ENCODE data around the gene ADGRA1. TPM values are rescaled to one million over a fixed set of nuclear protein-coding genes. Genes with fewer than 3 reads are reported as not detected.

Gene ADGRA1
- total RNA-seq, 3 donors from 2014 or later (not counting 1 experiment from before 2014, with no cell fraction given) = not detected

- intact Hi-C loops (cut with micrococcal nuclease) = no loop called here
- H3K4me1 Mint-ChIP-seq = peaks cover 0 to 6% of the 10 kb centered on the region in 2 donors
- 6% methylated on average over 87 of the region's 87 CpGs for WGBS (ENCODE audit: insufficient coverage)
- ATAC-seq = no peak
- H3K27me3 Mint-ChIP-seq (ENCODE audit: low read depth in 2 of 2) = peaks cover 0 to 10% of the 10 kb centered on the region in 2 donors
- H3K9me3 Mint-ChIP-seq = no peaks in the 10 kb centered on the region
- H3K4me3 Mint-ChIP-seq = no peak overlapping the region
- Histone ChIP-seq H3K27me3 (ENCODE audit: control insufficient read depth, insufficient read depth, low read length) (peaks cover 16% of the 10 kb centered on the region), H3K9me3 (ENCODE audit: control insufficient read depth, insufficient read depth, low read length) (no peaks in the 10 kb centered on the region), H3K27ac (ENCODE audit: low read length) (no peak overlapping the region), H3K36me3 (ENCODE audit: control insufficient read depth, insufficient read depth, low read length) (no peaks in the 10 kb centered on the region), H3K4me1 (ENCODE audit: control insufficient read depth, insufficient read depth, low read length) (peaks cover 5% of the 10 kb centered on the region), H3K4me3 (ENCODE audit: low read length) (no peak overlapping the region)
- no peak for DNase-seq
- TF ChIP-seq, protein P1, sequence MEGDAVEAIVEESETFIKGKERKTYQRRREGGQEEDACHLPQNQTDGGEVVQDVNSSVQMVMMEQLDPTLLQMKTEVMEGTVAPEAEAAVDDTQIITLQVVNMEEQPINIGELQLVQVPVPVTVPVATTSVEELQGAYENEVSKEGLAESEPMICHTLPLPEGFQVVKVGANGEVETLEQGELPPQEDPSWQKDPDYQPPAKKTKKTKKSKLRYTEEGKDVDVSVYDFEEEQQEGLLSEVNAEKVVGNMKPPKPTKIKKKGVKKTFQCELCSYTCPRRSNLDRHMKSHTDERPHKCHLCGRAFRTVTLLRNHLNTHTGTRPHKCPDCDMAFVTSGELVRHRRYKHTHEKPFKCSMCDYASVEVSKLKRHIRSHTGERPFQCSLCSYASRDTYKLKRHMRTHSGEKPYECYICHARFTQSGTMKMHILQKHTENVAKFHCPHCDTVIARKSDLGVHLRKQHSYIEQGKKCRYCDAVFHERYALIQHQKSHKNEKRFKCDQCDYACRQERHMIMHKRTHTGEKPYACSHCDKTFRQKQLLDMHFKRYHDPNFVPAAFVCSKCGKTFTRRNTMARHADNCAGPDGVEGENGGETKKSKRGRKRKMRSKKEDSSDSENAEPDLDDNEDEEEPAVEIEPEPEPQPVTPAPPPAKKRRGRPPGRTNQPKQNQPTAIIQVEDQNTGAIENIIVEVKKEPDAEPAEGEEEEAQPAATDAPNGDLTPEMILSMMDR (IDR thresholded peaks at IDR 0.05) = no peak
- no peak overlapping the region for H3K27ac Mint-ChIP-seq
- H3K36me3 Mint-ChIP-seq = no peaks in the 10 kb centered on the region
Observed at GRCh38 chr10:133088179-133088955, 643 bp downstream of the ADGRA1 start.

DNA sequence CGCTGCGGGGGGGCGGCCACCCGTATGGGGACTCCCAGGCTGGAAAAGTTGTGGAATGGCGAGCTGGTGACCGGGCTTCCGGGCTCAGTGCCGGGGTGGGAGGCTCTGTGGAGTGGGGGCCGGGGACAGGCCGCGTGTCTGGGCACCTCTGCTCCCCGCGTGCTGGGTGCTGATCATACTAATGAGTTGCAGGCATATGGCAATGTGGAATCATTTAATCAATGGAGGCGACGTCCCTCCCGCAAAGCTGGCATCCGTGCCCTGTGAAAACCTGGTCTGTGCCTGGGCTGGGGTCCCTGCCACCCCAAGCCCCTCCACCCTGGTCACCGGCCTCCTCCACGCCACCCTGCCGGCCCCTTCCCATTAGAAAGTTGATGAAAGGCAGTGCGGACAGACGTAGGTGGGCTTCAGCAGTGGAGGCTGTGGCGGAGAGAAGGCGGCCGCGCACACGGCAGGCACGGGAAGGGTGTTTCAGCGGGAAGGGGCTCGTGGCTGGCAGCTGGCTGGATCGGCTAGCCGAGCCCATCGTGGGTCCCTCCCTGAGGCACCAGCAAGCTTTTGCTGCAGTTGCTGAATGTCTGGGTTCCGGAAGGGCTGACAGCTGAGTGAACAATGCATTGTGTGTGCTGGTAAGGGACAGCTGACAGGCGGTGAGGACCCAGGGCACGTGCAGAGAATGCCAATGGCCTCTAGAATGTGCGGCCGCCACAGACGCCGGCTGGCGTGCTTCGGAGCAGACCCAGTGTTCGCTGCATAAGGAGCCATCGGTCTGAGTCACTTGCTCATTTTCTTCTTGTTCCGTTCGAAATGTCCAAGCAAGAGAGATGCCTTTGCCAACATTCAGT lies 1.5 kb downstream of the ADGRA1 start:
- Mint-ChIP-seq H3K9me3 (no peaks in the 10 kb centered on the region), H3K27me3 (ENCODE audit: low read depth in 2 of 2) (peaks cover 0 to 10% of the 10 kb centered on the region in 2 donors), H3K4me3 (no peak overlapping the region), H3K27ac (no peak overlapping the region), H3K36me3 (no peaks in the 10 kb centered on the region), H3K4me1 (peaks cover 0 to 6% of the 10 kb centered on the region in 2 donors)
- no peak overlapping the region for H3K27ac ChIP-seq (ENCODE audit: low read length)
- H3K4me1 ChIP-seq (ENCODE audit: control insufficient read depth, insufficient read depth, low read length) = peaks cover 5% of the 10 kb centered on the region
- H3K36me3 ChIP-seq (ENCODE audit: control insufficient read depth, insufficient read depth, low read length) = no peaks in the 10 kb centered on the region
- intact Hi-C loops (cut with micrococcal nuclease) = no loop called here
- H3K4me3 ChIP-seq (ENCODE audit: low read length) = no peak overlapping the region
- ATAC-seq = no peak
- TF ChIP-seq, protein P1 (IDR thresholded peaks at IDR 0.05) = no peak
- H3K27me3 ChIP-seq (ENCODE audit: control insufficient read depth, insufficient read depth, low read length) = peaks cover 16% of the 10 kb centered on the region
- DNase-seq = no peak
- no peaks in the 10 kb centered on the region for H3K9me3 ChIP-seq (ENCODE audit: control insufficient read depth, insufficient read depth, low read length)
- WGBS (ENCODE audit: insufficient coverage) = 70% methylated on average over 46 of the region's 46 CpGs

GRCh38 chr10:133090101-133090500 lies 2.4 kb downstream of the ADGRA1 start:
- Histone ChIP-seq H3K27me3 (ENCODE audit: control insufficient read depth, insufficient read depth, low read length) (peaks cover 16% of the 10 kb centered on the region), H3K36me3 (ENCODE audit: control insufficient read depth, insufficient read depth, low read length) (no peaks in the 10 kb centered on the region), H3K4me1 (ENCODE audit: control insufficient read depth, insufficient read depth, low read length) (peaks cover 5% of the 10 kb centered on the region), H3K27ac (ENCODE audit: low read length) (no peak overlapping the region), H3K4me3 (ENCODE audit: low read length) (no peak overlapping the region), H3K9me3 (ENCODE audit: control insufficient read depth, insufficient read depth, low read length) (no peaks in the 10 kb centered on the region)
- no peak overlapping the region for H3K27ac Mint-ChIP-seq
- peaks cover 0 to 10% of the 10 kb centered on the region in 2 donors for H3K27me3 Mint-ChIP-seq (ENCODE audit: low read depth in 2 of 2)
- no peaks in the 10 kb centered on the region for H3K9me3 Mint-ChIP-seq
- H3K4me3 Mint-ChIP-seq = no peak overlapping the region
- H3K36me3 Mint-ChIP-seq = no peaks in the 10 kb centered on the region
- WGBS (ENCODE audit: insufficient coverage) = 77% methylated on average over 13 of the region's 13 CpGs
- H3K4me1 Mint-ChIP-seq = peaks cover 0 to 6% of the 10 kb centered on the region in 2 donors
- intact Hi-C loops (cut with micrococcal nuclease) = no loop called here
- no peak for ATAC-seq
- TF ChIP-seq, protein P1 (IDR thresholded peaks at IDR 0.05) = no peak
- no peak for DNase-seq
